GM19099 (cell line): Measurements from ENCODE around the gene TMEM134.
A peak's percentile ranks its signal among the peaks of the same experiment; 100 is the strongest.

Experiments
- POLR2A ChIP-seq: IDR thresholded peaks from 3 replicates; pipeline ENCODE4 v1.6.1; 2011; ENCODE audit warnings: low read depth; ENCODE audit not compliant: insufficient read length; ENCODE audit errors: extremely low read depth

The TMEM134 gene

DNA sequence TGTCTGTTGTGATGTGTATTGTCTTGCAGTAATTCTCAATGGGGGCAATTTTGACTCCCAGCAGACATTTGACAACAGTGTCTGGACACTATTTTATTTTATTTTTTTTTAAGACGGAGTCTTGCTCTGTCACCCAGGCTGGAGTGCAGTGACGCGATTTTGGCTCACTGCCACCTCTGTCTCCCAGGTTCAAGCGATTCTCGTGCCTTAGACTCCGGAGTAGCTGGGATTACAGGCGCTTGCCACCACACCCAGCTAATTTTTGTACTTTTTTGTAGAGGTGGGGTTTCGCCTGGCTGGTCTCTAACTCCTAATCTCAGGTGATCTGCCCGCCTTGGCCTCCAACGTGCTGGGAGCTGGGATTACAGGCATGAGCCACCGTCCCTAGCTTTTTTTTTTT is 39.3 kb downstream of the TMEM134 start:
- TF ChIP-seq POLR2A: no peak

- TF ChIP-seq POLR2A: no peak
These were observed 39.9 kb downstream of the TMEM134 start for GRCh38 chr11:67429038-67429668.

DNA sequence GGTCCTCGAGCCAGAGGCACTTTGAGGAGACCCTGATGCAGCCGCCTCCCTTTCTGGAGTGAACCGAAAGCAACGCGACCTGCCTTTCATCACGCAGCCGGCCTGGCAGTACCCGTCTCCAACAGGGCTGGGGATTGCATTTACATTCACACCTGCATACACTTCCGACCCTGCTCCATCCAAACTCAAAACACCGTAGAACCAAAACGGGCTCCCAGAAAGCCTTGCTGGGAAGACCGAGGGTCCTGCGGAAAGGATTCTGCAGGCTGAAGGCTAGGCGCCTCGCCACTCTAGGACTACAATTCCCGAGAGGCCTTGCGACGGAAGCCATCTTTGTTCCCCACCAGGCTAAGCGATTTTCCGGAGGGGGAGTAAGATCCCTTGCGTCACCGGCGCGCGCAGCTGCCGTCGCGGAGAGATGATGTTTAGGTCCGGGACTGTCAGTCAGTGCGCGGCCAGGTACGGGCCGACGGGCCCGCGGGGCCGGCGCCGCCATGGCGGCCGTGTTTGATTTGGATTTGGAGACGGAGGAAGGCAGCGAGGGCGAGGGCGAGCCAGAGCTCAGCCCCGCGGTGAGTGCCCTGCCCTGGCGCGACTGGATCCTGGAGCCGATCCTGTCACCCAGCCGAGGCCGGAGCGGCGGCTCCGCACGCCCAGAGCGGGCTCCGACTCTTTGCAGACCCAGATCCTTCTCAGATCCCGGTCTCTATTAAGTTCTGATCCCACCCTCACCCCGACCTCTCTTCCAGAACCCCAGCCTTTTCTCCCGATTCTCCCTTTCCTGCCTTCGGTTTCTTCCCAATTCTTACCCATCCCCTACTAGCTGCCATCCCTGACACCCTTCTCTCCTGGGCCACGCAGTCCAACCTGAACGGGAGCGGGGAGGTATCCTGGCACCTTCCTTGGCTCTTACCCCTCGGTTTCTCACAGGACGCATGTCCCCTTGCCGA is 40.7 kb downstream of the TMEM134 start, which contains the start of gene RPS6KB2:
TSS of gene RPS6KB2 (plus strand) at position 443 of the 950 bp plus-strand sequence. CDS start at position 495, 52 bp downstream.
- TF ChIP-seq POLR2A: peak; percentile 81

- no peak for TF ChIP-seq POLR2A
These were observed 45.0 kb downstream of the TMEM134 start for GRCh38 chr11:67423891-67424613.

- TF ChIP-seq POLR2A: no peak
These were observed 45.6 kb downstream of the TMEM134 start for GRCh38 chr11:67423466-67423865.

- TF ChIP-seq POLR2A: no peak
These were observed 46.2 kb downstream of the TMEM134 start for GRCh38 chr11:67422891-67423290.

- TF ChIP-seq POLR2A: no peak
These were observed 47.5 kb downstream of the TMEM134 start for GRCh38 chr11:67421430-67422031.

DNA sequence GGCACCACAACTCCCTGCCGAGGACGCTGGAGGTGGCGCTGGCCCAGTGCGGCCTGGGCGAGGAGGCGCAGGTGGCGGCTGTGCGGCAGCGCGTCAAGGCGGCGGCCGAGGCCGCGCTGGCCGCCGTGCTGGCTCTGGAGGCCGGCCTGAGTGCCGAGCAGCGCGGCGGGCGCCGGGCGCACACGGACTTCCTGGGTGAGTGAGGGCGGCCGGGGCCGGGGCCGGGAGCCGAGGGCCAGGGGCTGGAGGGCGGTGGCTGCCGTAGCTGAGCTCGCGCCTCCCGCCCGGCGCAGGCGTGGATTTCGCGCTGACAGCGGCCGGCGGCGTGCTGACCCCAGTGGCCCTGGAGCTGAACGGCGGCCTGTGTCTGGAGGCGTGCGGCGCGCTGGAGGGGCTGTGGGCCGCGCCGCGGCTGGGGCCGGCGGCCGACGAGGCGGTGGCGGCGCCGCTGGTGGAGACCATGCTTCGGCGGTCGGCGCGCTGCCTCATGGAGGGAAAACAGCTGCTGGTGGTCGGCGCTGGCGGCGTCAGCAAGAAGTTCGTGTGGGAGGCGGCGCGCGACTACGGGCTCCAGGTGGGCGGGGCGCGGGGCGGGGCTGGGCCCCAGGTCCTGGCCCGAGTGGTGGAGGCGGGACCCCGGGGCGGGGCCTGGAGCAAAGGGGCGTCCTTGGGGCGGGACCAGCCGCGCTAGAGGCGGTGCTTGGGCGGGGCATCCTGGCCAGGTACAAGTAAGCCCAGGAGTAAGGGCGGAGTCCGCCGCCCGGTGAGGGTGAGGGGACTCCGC is 48.2 kb downstream of the TMEM134 start:
- peak; percentile 55 for TF ChIP-seq POLR2A

GRCh38 chr11:67420147-67420645 is 48.9 kb downstream of the TMEM134 start:
- TF ChIP-seq POLR2A: no peak

- no peak for TF ChIP-seq POLR2A
These were observed 49.6 kb downstream of the TMEM134 start for GRCh38 chr11:67419325-67420049.

GRCh38 chr11:67418476-67419281 is 50.4 kb downstream of the TMEM134 start:
- no peak for TF ChIP-seq POLR2A

GRCh38 chr11:67417425-67417824 is 51.6 kb downstream of the TMEM134 start:
- TF ChIP-seq POLR2A: no peak

DNA sequence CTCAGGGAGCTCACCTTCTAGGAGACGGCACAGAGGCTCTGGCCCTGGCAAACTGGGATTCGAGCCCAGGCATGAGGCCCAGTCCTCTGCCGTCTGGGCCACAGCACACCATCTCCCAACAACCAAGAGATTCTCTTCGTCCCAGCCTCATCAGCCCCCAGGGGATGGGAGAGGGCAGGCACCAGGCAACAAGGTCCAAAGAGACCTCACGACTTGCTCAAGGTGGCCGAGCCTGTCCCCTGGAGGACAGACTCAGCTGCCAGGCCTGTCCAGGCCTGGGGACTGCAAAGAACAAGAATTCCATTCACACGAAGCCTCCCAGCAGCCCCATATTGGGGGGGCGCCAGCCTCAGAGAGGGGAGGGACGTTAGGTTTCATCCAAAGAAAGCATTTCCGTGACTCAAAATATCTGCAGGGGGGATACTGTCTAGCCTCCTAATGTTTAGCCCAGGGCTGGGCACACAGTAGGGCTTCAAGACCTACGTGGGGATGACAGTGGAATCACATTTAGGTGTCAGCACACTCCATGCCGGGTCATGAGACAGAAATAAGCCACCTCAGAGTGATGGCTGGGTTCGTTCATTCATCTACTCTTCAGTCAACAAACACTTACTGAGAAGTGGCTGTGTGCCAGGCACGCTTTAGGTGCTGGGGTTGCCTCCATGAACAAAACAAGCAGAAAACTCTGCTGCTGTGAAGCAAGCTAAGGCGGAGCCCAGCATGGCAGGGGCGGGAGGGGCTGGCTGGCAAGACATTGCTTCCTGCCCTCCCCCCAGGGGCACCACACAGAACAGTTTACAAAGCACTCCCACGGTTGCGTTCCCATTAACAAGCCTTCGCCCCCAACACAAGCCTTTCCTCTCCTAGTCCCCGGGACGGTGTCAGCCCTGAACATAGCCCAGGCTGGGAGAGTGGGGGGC is 52.4 kb downstream of the TMEM134 start:
- TF ChIP-seq POLR2A: no peak
